Mesendoderm (in vitro differentiated cells): ENCODE data around the gene POPDC2.
A peak's percentile ranks its signal among the peaks of the same experiment; 100 is the strongest.

Experiments
- DNase-seq: peaks from one replicate; pipeline ENCODE4 v3.0.0; 2013
- H2AK5ac ChIP-seq: 2 replicates; pipeline ENCODE4 v1.6.1; 2013; ENCODE audit warnings: low read length, inconsistent platforms
- H2BK120ac ChIP-seq: 2 replicates; pipeline ENCODE4 v1.6.1; 2013; ENCODE audit warnings: low read depth, mild to moderate bottlenecking, low read length, moderate library complexity, mixed read lengths
- H2BK15ac ChIP-seq: replicated peaks from 2 replicates; pipeline ENCODE4 v1.6.1; 2013; ENCODE audit warnings: low read depth, mild to moderate bottlenecking, moderate library complexity
- H2BK5ac ChIP-seq: 2 replicates; pipeline ENCODE4 v1.6.1; 2013; ENCODE audit warnings: low read length, inconsistent platforms
- H3K18ac ChIP-seq: 2 replicates; pipeline ENCODE4 v1.6.1; 2013; ENCODE audit warnings: mild to moderate bottlenecking, low read length, mixed read lengths
- H3K23ac ChIP-seq: one replicate; pipeline ENCODE4 v1.6.1; 2013; ENCODE audit warnings: low read length
- H3K27ac ChIP-seq: 2 replicates; pipeline ENCODE4 v1.5.1; 2013; ENCODE audit warnings: low read depth, mild to moderate bottlenecking, inconsistent platforms, low read length, moderate library complexity
- H3K27me3 ChIP-seq: 2 replicates; pipeline ENCODE4 v1.6.1; 2013; ENCODE audit warnings: low read length, control low read depth, mild to moderate bottlenecking, inconsistent platforms; ENCODE audit not compliant: insufficient read depth, poor library complexity
- H3K36me3 ChIP-seq: 2 replicates; pipeline ENCODE4 v1.6.1; 2013; ENCODE audit warnings: low read length, inconsistent platforms; ENCODE audit not compliant: control insufficient read depth, insufficient read depth
- H3K4ac ChIP-seq: one replicate; pipeline ENCODE4 v1.6.1; 2013; ENCODE audit warnings: low read depth, mild to moderate bottlenecking, low read length, moderate library complexity
- H3K4me1 ChIP-seq: 2 replicates; pipeline ENCODE4 v1.6.1; 2013; ENCODE audit warnings: low read depth, low read length, inconsistent platforms; ENCODE audit not compliant: control insufficient read depth
- H3K4me2 ChIP-seq: 2 replicates; pipeline ENCODE4 v1.6.1; 2013; ENCODE audit warnings: low read length
- H3K4me3 ChIP-seq: 2 replicates; pipeline ENCODE4 v1.5.1; 2013; ENCODE audit warnings: mild to moderate bottlenecking, low read length
- H3K56ac ChIP-seq: one replicate; pipeline ENCODE4 v1.6.1; 2013; ENCODE audit warnings: low read length
- H3K79me1 ChIP-seq: 2 replicates; pipeline ENCODE4 v1.6.1; 2013; ENCODE audit warnings: low read length, inconsistent platforms
- H3K79me2 ChIP-seq: 2 replicates; pipeline ENCODE4 v1.6.1; 2013; ENCODE audit warnings: mild to moderate bottlenecking, low read length; ENCODE audit not compliant: control insufficient read depth, insufficient read depth
- H3K9ac ChIP-seq: 2 replicates; pipeline ENCODE4 v1.6.1; 2013; ENCODE audit warnings: low read length, inconsistent platforms
- H4K5ac ChIP-seq: one replicate; pipeline ENCODE4 v1.6.1; 2013; ENCODE audit warnings: low read length
- H4K8ac ChIP-seq: one replicate; pipeline ENCODE4 v1.6.1; 2013; ENCODE audit warnings: low read depth, mild to moderate bottlenecking, control low read depth, low read length, moderate library complexity
- WGBS: extraction: QIAGEN DNeasy Blood & Tissue Kit; methylation state at CpG from one replicate; pipeline ENCODE4 v1.1.7; 2013; ENCODE audit warnings: low lambda C conversion rate, missing lambda C conversion rate; ENCODE audit not compliant: insufficient coverage; ENCODE audit errors: extremely low coverage; 5-methylcytosine and 5-hydroxymethylcytosine counted together

Gene POPDC2

DNA sequence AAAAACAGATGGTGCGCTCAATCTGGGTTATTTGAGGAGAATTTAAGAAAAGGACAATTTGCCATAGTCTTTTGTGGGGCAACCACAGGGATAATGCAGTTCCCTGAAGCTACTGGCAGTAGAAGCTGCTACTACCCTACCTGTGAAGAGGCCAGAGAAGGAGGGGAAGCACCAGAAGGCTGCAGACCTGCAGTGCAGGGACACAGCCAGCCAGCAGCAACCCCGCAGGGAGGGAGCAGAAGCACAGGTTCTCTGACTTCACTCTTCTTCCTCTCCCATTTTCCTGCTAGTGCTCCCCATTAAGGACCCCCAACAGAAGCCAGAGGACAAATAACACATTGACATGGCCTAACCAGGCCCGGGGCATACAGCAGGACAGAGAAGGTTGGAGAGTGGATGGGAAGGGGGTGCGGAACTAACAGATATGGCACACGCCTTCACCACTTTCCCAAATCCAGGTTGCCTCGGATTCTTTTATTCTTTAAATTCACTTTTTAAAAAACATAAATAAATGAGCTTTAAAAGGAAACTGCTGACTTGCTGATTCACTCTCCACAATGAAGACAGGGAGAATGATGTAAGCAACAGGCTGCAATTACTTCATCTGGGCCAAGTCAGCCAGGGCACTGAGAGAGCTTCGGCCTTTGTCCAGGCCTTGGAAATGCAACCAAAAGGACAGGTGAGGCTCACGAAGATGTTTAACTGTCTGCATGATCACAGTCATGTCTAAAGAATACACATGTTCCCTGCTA, 30.1 kb downstream of the POPDC2 start:
- no peak overlapping the region for H3K4me2 ChIP-seq
- H3K27ac ChIP-seq, result no peak overlapping the region
- H2BK120ac ChIP-seq, result no peak overlapping the region
- H3K4me1 ChIP-seq, result peaks cover 9% of the 10 kb centered on the region
- no peak overlapping the region for H2BK5ac ChIP-seq
- no peak overlapping the region for H3K4me3 ChIP-seq
- no peak overlapping the region for H2BK15ac ChIP-seq
- H3K4ac ChIP-seq, result no peak overlapping the region
- H4K8ac ChIP-seq, result no peak overlapping the region
- H3K9ac ChIP-seq, result no peak overlapping the region
- no peaks in the 10 kb centered on the region for H3K79me1 ChIP-seq
- H3K36me3 ChIP-seq, result no peaks in the 10 kb centered on the region
- no peak overlapping the region for H3K23ac ChIP-seq
- H3K27me3 ChIP-seq, result no peaks in the 10 kb centered on the region
- H3K18ac ChIP-seq, result no peak overlapping the region
- no peaks in the 10 kb centered on the region for H3K79me2 ChIP-seq
- H2AK5ac ChIP-seq, result no peak overlapping the region
- peak; percentile 38 for DNase-seq
- no peak overlapping the region for H4K5ac ChIP-seq
- no peak overlapping the region for H3K56ac ChIP-seq
- no CpG with 5 or more reads among the region's 8 CpGs for WGBS

DNA sequence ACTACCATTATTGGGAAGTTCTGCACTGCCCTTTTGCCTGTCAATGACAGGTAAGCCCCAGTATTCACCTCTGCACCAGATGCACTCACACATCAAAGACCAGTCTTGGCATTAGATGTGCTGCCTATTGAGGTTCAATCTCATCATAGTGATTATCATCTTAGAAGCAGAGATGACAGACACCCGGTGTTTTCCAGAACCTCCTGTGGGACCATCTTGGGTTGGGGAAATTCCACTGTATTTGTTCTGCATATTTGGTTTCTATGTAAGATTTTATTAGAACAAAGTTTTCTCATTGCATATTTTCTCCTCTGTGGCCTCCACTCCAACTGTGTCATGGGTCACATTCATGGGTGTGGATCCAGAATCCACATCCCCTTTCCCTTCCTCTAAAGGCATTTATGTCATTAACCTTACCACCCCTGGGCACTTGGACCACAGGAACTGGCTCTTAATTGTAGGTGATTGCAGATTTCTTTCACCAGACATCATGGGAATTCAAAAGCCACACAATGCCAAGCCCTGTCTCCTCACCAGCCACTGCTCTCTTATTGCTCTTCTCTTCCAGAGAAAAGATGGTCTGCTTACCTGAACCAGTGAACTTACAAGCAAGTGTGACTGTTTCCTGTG, 31.5 kb downstream of the POPDC2 start:
- no peak overlapping the region for H3K4ac ChIP-seq
- no peaks in the 10 kb centered on the region for H3K79me2 ChIP-seq
- no CpG with 5 or more reads among the region's 1 CpG for WGBS
- no peak overlapping the region for H3K18ac ChIP-seq
- H3K4me2 ChIP-seq, result no peak overlapping the region
- no peak overlapping the region for H2BK120ac ChIP-seq
- peaks cover 11% of the 10 kb centered on the region for H3K4me1 ChIP-seq
- H4K5ac ChIP-seq, result no peak overlapping the region
- H2AK5ac ChIP-seq, result no peak overlapping the region
- no peaks in the 10 kb centered on the region for H3K79me1 ChIP-seq
- no peaks in the 10 kb centered on the region for H3K27me3 ChIP-seq
- H3K56ac ChIP-seq, result no peak overlapping the region
- H3K36me3 ChIP-seq, result no peaks in the 10 kb centered on the region
- no peak overlapping the region for H3K4me3 ChIP-seq
- no peak overlapping the region for H3K23ac ChIP-seq
- H3K27ac ChIP-seq, result no peak overlapping the region
- H4K8ac ChIP-seq, result no peak overlapping the region
- DNase-seq, result no peak
- no peak overlapping the region for H2BK5ac ChIP-seq
- no peak overlapping the region for H3K9ac ChIP-seq
- no peak overlapping the region for H2BK15ac ChIP-seq

DNA sequence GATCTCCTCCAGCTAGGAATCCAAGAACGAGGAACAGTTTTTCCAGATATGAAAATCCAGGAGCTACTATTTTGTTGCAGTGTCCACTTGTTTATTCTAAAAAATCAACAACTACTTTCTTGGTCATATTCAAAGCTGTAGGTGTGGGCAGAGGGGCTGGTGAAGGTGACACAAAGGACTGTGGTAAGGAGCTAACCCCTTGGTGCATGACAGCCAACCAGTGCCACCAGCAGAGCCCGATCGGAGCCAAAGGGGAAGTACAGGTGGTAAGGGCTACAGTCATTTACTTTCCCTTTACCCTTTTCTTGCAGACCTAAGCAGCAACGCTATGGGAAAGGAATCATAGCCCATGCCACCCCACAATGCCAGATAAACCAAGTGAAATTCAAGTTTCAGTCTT, 32.0 kb downstream of the POPDC2 start:
- H3K9ac ChIP-seq, result no peak overlapping the region
- H3K79me2 ChIP-seq, result no peaks in the 10 kb centered on the region
- peaks cover 11% of the 10 kb centered on the region for H3K4me1 ChIP-seq
- no CpG with 5 or more reads among the region's 4 CpGs for WGBS
- no peak overlapping the region for H2BK5ac ChIP-seq
- no peak overlapping the region for H2BK15ac ChIP-seq
- H3K4me3 ChIP-seq, result no peak overlapping the region
- no peaks in the 10 kb centered on the region for H3K36me3 ChIP-seq
- no peak overlapping the region for H4K5ac ChIP-seq
- H3K27me3 ChIP-seq, result no peaks in the 10 kb centered on the region
- DNase-seq, result no peak
- no peak overlapping the region for H2BK120ac ChIP-seq
- H3K27ac ChIP-seq, result no peak overlapping the region
- H4K8ac ChIP-seq, result no peak overlapping the region
- H3K79me1 ChIP-seq, result no peaks in the 10 kb centered on the region
- H3K56ac ChIP-seq, result no peak overlapping the region
- H3K18ac ChIP-seq, result no peak overlapping the region
- H3K23ac ChIP-seq, result no peak overlapping the region
- no peak overlapping the region for H2AK5ac ChIP-seq
- no peak overlapping the region for H3K4ac ChIP-seq
- no peak overlapping the region for H3K4me2 ChIP-seq

DNA sequence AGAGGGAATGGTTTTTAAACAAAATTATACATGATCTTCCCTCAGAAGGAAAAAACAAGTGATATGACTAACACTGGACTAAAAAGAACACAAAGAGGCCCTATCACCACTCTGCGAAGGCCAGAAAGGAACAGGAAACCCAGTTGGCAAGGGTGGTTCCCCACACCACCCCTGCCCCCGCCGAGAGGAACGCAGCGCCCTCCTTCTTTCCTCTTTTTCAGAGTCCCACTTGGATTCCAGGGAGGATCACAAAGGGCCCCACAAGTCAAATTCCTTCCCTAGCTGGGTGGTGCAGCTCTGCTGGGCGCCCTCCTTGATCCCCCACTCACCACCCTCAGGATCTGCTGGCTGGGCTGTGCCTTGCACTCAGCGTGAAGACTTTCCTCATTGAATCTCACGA, 32.9 kb downstream of the POPDC2 start:
- no peak for DNase-seq
- Histone ChIP-seq H3K79me2 (no peaks in the 10 kb centered on the region), H3K79me1 (no peaks in the 10 kb centered on the region), H4K8ac (no peak overlapping the region), H3K23ac (no peak overlapping the region), H3K4me3 (no peak overlapping the region), H3K56ac (no peak overlapping the region), H3K4ac (no peak overlapping the region), H3K18ac (no peak overlapping the region), H4K5ac (no peak overlapping the region), H3K9ac (no peak overlapping the region), H2BK5ac (no peak overlapping the region), H3K27ac (no peak overlapping the region), H3K4me1 (peaks cover 11% of the 10 kb centered on the region), H2BK120ac (no peak overlapping the region), H3K27me3 (no peaks in the 10 kb centered on the region), H3K36me3 (no peaks in the 10 kb centered on the region), H2BK15ac (no peak overlapping the region), H3K4me2 (no peak overlapping the region), H2AK5ac (no peak overlapping the region)
- WGBS, result no CpG with 5 or more reads among the region's 8 CpGs

DNA sequence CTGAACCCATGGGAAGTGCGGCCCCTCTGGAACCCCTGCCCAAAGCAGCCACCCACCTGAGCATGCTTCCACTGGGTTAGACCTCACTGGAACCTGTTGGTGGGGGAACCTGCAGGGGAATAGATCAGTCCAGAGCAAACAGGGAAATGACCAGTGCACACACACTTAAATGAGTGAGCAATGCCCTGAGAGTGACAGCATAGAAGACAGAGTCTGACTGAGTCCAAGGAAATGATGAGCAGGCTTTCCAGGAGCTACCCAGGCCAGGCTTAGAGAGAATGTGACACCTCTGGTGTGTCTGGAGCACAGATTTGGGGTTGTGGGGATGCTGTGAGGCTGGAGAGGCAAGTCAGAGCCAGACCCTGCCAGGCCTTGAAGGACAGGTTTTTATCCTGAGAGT, 34.2 kb downstream of the POPDC2 start:
- H3K27me3 ChIP-seq, result no peaks in the 10 kb centered on the region
- no peak overlapping the region for H3K4me3 ChIP-seq
- no peaks in the 10 kb centered on the region for H3K79me1 ChIP-seq
- WGBS, result no CpG with 5 or more reads among the region's 1 CpG
- no peak for DNase-seq
- H3K4ac ChIP-seq, result no peak overlapping the region
- H2BK120ac ChIP-seq, result no peak overlapping the region
- H3K56ac ChIP-seq, result no peak overlapping the region
- H2AK5ac ChIP-seq, result no peak overlapping the region
- H3K18ac ChIP-seq, result no peak overlapping the region
- H3K27ac ChIP-seq, result no peak overlapping the region
- H4K8ac ChIP-seq, result no peak overlapping the region
- no peak overlapping the region for H4K5ac ChIP-seq
- H3K9ac ChIP-seq, result no peak overlapping the region
- no peak overlapping the region for H3K4me2 ChIP-seq
- peaks cover 11% of the 10 kb centered on the region for H3K4me1 ChIP-seq
- H2BK15ac ChIP-seq, result no peak overlapping the region
- no peaks in the 10 kb centered on the region for H3K36me3 ChIP-seq
- H3K23ac ChIP-seq, result no peak overlapping the region
- no peaks in the 10 kb centered on the region for H3K79me2 ChIP-seq
- no peak overlapping the region for H2BK5ac ChIP-seq
